Adipose tissue (tissue), 3 donors: ENCODE measurements around the gene MBD1. TPM values are rescaled to one million over a fixed set of nuclear protein-coding genes. Genes with fewer than 3 reads are reported as not detected.
"Not testable (repeated sequence)": the region's sequence is repeated elsewhere in the genome, so short reads cannot be mapped to it uniquely, and the experiment has no call there.

ENCODE experiments used
- H3K27ac ChIP-seq: one replicate; pipeline ENCODE4 v1.5.1; 2013; ENCODE audit warnings: low read depth, low read length
- WGBS, 3 donors: extraction: QIAGEN DNeasy Blood & Tissue Kit; methylation state at CpG; one replicate each; pipeline ENCODE4 v1.1.7; 2013; 5-methylcytosine and 5-hydroxymethylcytosine counted together
- polyA plus RNA-seq, 3 donors: library from polyadenylated mRNA; stranded (reverse); fragments of 200-250 nt; gene quantifications; one replicate each; pipeline ENCODE4 v1.2.3, GENCODE V29; 2013
- donor health status: healthy with polysubstance abuse.
- donor health status: Bipolar disorder and iron deficiency.
- donor health status: healthy.

Gene MBD1
- polyA plus RNA-seq = 10 to 100 TPM; 25.6 to 39.3 (median 29.6) TPM

- 0 to 1% (median 0%) methylated on average over 56 to 63 of the region's 63 CpGs for WGBS, 3 donors
These were observed at the start of gene MBD1 for GRCh38 chr18:50281295-50281971. Gene MBD1 (minus strand): TSS chr18:50281523. CDS start chr18:50279992, 1,531 bp downstream.

GRCh38 chr18:50330176-50330575, 48.9 kb upstream of the MBD1 start:
- no peak overlapping the region for H3K27ac ChIP-seq

More at GRCh38 chr18:50281295-50281971, at the start of gene MBD1:
- H3K27ac ChIP-seq = no peak within 1 kb of the TSS

GRCh38 chr18:50327983-50328382, 46.7 kb upstream of the MBD1 start:
- 72 to 82% (median 81%) methylated on average over 3 of the region's 3 CpGs for WGBS, 3 donors
- H3K27ac ChIP-seq = no peak overlapping the region

GRCh38 chr18:50320719-50321118, 39.4 kb upstream of the MBD1 start:
- 75 to 88% (median 77%) methylated on average over 5 of the region's 5 CpGs for WGBS, 3 donors

GRCh38 chr18:50315100-50315871, 34.0 kb upstream of the MBD1 start:
- no peak overlapping the region for H3K27ac ChIP-seq
- 56 to 64% (median 63%) methylated on average over 5 of the region's 5 CpGs for WGBS, 3 donors

More at GRCh38 chr18:50320719-50321118, 39.4 kb upstream of the MBD1 start:
- H3K27ac ChIP-seq = no peak overlapping the region

GRCh38 chr18:50313873-50314460, 32.6 kb upstream of the MBD1 start:
- 41 to 48% (median 45%) methylated on average over 2 of the region's 2 CpGs for WGBS, 3 donors
- no peak overlapping the region for H3K27ac ChIP-seq

GRCh38 chr18:50313031-50313607, 31.8 kb upstream of the MBD1 start:
- 75 to 86% (median 83%) methylated on average over 2 of the region's 2 CpGs for WGBS, 3 donors
- H3K27ac ChIP-seq = no peak overlapping the region

GRCh38 chr18:50312296-50313030, 31.1 kb upstream of the MBD1 start:
- 71 to 87% (median 84%) methylated on average over 7 of the region's 7 CpGs for WGBS, 3 donors
- H3K27ac ChIP-seq = no peak overlapping the region

- 42 to 83% (median 74%) methylated on average over 3 of the region's 3 CpGs for whole genome bisulfite sequencing, 3 donors
- no peak overlapping the region for H3K27ac ChIP-seq
These were observed 30.3 kb upstream of the MBD1 start for GRCh38 chr18:50311650-50312049.

- no peak overlapping the region for H3K27ac ChIP-seq
- WGBS, 3 donors = 86 to 87% (median 87%) methylated on average over 10 of the region's 10 CpGs
These were observed 28.8 kb upstream of the MBD1 start for GRCh38 chr18:50310080-50310479.

GRCh38 chr18:50308851-50309250, 27.5 kb upstream of the MBD1 start:
- WGBS, 3 donors = 58 to 79% (median 69%) methylated on average over 5 of the region's 5 CpGs
- not testable (repeated sequence) for H3K27ac ChIP-seq

- H3K27ac ChIP-seq = no peak overlapping the region
- 3 to 6% (median 3%) methylated on average over 26 of the region's 26 CpGs for WGBS, 3 donors
These were observed 26.6 kb upstream of the MBD1 start for GRCh38 chr18:50307738-50308470.

- no peak overlapping the region for H3K27ac ChIP-seq
- 1 to 3% (median 1%) methylated on average over 8 of the region's 8 CpGs for WGBS, 3 donors
These were observed 26.0 kb upstream of the MBD1 start for GRCh38 chr18:50307400-50307737.

- H3K27ac ChIP-seq = no peak overlapping the region
- 47 to 56% (median 55%) methylated on average over 8 of the region's 8 CpGs for WGBS, 3 donors
These were observed 25.6 kb upstream of the MBD1 start for GRCh38 chr18:50306944-50307343.

- 55 to 75% (median 64%) methylated on average over 5 of the region's 5 CpGs for WGBS, 3 donors
- H3K27ac ChIP-seq = no peak overlapping the region
These were observed 19.8 kb upstream of the MBD1 start for GRCh38 chr18:50301074-50301473.

GRCh38 chr18:50299626-50300388, 18.5 kb upstream of the MBD1 start:
- WGBS, 3 donors = 53 to 79% (median 69%) methylated on average over 7 of the region's 7 CpGs
- no peak overlapping the region for H3K27ac ChIP-seq
